Measurements from ENCODE around the gene C1orf105.

DNA sequence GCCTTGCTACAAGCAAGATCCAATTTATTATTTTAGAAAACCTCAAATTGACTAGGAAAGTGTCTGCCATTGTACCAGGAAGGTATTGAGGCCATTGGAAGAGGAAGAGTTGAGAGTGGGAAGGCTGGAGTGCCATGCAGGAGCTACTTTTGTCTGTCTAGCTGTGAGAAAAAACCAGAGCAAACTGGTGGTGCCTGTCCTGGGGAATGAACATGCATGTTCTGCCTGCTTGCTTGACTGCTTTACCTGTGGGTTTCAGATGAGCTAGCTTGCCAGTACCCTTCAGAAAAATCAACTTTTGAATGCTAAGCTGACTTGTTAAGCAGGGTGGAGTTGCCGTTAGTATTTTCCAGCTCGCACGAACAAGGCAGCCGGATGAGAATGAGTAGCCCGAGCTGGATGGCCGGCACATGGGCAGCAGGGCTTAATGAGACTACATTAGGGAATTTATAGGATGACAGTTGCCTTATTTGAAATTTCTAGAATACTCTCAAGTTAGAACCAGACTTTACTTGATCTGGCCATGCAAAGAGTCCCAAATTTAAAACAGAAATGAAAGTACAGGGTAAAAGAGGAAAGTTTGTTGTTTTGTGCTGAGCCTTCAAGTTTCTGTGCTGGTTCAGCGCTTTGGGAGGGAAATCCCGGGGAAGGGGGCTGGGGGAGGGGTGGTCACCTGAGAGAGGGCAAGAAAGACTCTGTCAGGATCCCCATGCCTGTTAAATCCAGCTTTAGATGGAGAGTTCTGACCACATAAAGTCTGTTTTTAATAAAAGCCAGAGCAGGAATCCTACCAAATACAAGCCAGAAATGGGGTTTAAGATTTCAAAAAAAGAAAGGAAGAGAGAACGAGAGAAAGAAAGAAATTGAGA is 29.6 kb upstream of the C1orf105 start:
- TF ChIP-seq, protein P1, sequence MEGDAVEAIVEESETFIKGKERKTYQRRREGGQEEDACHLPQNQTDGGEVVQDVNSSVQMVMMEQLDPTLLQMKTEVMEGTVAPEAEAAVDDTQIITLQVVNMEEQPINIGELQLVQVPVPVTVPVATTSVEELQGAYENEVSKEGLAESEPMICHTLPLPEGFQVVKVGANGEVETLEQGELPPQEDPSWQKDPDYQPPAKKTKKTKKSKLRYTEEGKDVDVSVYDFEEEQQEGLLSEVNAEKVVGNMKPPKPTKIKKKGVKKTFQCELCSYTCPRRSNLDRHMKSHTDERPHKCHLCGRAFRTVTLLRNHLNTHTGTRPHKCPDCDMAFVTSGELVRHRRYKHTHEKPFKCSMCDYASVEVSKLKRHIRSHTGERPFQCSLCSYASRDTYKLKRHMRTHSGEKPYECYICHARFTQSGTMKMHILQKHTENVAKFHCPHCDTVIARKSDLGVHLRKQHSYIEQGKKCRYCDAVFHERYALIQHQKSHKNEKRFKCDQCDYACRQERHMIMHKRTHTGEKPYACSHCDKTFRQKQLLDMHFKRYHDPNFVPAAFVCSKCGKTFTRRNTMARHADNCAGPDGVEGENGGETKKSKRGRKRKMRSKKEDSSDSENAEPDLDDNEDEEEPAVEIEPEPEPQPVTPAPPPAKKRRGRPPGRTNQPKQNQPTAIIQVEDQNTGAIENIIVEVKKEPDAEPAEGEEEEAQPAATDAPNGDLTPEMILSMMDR (IDR thresholded peaks at IDR 0.05) = no peak
- TF ChIP-seq POLR2A (IDR thresholded peaks at IDR 0.05) (no peak), EP300 (IDR thresholded peaks at IDR 0.05) (no peak), POLR2AphosphoS5 (IDR thresholded peaks at IDR 0.05) (no peak)

All from suprapubic skin (tissue), 4 donors.